MG63 (cell line): ENCODE data around the gene CFAP45. TPM values are rescaled to one million over a fixed set of nuclear protein-coding genes. Genes with fewer than 3 reads are reported as not detected.

Experiments used
- DNase-seq: peaks from one replicate; pipeline ENCODE4 v3.0.0-alpha.2; 2020
- H3K27me3 ChIP-seq: fragments of 250-450 bp; sonication (Bioruptor Pico); 2 replicates; pipeline ENCODE4 v1.5.1; 2020; ENCODE audit warnings: mild to moderate bottlenecking, moderate library complexity
- H3K36me3 ChIP-seq: fragments of 250-450 bp; sonication (Bioruptor Pico); 2 replicates; pipeline ENCODE4 v1.5.1; 2020; ENCODE audit warnings: mild to moderate bottlenecking, moderate library complexity
- H3K4me3 ChIP-seq: fragments of 250-450 bp; sonication (Bioruptor Pico); 2 replicates; pipeline ENCODE4 v1.5.1; 2020; ENCODE audit warnings: mild to moderate bottlenecking, moderate library complexity
- H3K9me3 ChIP-seq: fragments of 250-450 bp; sonication (Bioruptor Pico); 2 replicates; pipeline ENCODE4 v1.5.1; 2020; ENCODE audit warnings: mild to moderate bottlenecking, moderate library complexity
- total RNA-seq: library from RNA; depleted of rRNA; stranded (reverse); fragments of >200 nt; shearing (Covaris generic); gene quantifications from 2 replicates; pipeline ENCODE4 v1.2.3, GENCODE V29; 2014; ENCODE audit warnings: low replicate concordance

Gene CFAP45
- total RNA-seq, 1 experiment from 2014 or later: 0.10 TPM

DNA sequence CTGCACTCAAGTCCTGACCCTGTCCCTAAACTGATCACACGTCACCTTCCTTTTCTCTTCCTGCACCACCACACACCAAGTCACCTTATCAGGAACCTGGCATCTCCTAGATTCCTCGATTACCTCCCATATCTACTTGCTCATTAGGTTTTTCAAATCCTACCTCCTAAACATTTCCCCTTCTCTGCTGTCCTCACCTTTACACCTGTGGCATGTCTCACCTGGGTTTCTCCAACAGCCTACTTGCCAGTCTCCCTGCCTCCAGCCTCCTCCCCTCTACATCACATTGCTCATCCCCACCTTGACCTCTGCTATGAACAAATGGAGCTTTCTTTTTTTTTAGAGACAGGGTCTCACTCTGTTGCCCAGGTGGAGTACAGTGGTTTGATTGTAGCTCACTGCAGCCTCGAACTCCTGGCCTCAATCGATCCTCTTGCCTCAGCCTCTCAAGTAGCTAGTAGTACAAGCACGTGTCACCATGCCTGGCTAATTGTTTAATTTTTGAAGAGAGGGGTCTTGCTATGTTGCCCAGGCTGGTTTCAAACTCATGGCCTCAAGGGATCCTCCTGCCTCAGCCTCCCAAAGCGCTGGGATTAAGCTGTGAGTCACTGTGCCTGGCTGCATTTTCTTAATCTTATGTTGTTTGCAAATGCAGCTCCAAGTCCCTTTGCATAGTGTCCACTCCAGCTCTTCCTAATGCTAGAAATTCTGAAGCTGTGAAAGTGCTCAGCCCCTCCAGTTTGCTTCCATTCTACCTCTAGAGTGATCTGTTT, 39.1 kb upstream of the CFAP45 start:
- H3K27me3 ChIP-seq: no peaks in the 10 kb centered on the region
- DNase-seq: no peak
- H3K4me3 ChIP-seq: no peak overlapping the region
- no peaks in the 10 kb centered on the region for H3K9me3 ChIP-seq
- no peaks in the 10 kb centered on the region for H3K36me3 ChIP-seq

DNA sequence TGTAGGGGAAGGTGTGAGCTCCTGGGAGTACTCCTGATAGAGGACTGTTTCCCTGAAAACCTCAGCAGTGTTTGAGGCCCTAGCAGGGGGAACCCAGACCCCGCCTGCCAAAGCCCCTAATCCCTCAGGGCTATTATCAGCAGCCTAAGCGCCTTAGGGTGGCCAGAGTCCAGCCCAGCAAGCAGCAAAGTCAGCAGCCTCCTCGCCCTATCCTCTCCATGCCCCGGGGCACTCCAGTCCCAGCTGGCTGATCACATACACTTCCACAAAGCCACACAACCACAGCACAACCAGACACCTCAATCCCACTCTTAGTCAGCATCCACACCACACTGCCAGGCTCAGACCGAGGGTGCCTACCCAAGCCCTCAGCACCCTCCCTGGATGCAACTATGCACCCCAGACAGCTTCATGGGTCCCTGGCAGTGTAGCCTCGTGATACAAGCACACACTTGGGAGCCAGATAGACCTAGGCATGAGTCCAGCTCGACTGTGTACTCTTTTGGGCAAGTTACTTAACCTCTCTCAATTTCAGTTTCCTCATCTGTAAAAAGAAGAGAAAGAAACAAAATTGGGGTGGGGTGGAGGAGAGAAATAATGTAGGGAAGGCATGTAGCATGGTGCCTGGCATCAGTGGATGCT, 38.4 kb upstream of the CFAP45 start:
- Histone ChIP-seq H3K9me3 (no peaks in the 10 kb centered on the region), H3K36me3 (no peaks in the 10 kb centered on the region), H3K27me3 (no peaks in the 10 kb centered on the region), H3K4me3 (no peak overlapping the region)
- DNase-seq: peak; percentile 39

DNA sequence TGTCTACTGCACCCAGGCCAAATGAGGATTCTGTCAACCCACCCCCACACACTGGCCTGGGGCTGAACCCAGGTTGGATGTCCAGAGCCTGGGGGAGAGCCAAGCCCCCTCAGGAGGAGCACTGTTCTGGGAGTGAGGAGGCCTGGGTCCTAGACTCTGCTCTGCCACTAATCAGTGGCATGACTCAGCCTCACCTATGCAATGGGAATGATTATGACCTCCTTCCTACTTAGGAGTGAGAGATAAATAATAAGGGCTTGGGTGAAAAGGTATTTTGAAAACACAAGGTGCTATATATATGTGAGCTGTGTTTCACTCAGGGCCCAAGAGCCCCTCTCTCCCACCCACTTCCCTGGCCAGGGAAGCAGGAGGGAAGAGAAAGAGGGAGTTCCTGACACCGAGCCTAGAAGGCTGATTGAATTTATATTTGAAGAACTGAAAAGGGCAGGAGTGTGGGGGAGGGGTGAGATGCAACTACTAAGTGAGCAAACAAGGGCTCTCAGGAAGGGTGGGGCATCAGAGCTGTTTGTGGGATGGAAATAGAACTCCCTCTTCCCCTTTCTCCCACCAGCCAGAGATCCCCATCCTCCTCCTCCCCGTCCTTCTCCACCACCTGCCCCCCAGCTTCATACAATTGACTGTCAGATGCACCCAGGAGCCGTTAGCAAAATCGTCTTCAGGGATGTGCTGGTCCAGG, 37.2 kb upstream of the CFAP45 start:
- no peaks in the 10 kb centered on the region for H3K9me3 ChIP-seq
- H3K4me3 ChIP-seq: no peak overlapping the region
- DNase-seq: no peak
- no peaks in the 10 kb centered on the region for H3K36me3 ChIP-seq
- no peaks in the 10 kb centered on the region for H3K27me3 ChIP-seq

DNA sequence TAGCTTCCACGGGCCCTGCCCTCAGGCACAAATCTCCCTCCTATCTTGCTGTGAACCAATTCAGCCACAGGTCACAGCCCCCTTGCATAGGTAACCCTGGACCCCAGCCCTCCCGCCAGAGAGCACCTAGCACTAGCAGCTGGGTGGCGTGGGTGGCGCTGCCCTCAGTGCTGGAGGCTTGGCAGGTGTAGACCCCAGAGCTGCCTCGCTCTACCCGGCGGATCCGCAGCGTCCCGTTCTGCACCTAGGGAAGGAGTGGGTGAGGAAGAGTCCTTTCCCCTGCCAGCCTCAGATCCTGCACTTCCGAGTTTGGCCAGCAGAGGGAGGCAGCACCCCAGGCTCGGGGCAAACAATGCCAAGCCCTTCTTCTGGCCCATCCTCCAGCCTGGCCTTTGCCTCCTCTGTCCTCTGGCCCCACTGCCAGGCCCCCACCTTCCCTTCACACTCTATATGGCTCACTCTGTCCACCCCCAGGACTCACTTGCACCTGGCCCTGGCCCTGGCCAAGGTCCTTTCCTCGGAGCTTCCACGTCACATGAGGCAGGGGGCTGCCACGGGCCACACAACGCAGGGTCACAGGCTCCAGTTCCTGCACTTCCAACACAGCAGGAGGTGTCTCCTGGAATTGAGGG, 36.4 kb upstream of the CFAP45 start:
- H3K27me3 ChIP-seq: no peaks in the 10 kb centered on the region
- peak; percentile 64 for DNase-seq
- no peaks in the 10 kb centered on the region for H3K9me3 ChIP-seq
- no peaks in the 10 kb centered on the region for H3K36me3 ChIP-seq
- no peak overlapping the region for H3K4me3 ChIP-seq

DNA sequence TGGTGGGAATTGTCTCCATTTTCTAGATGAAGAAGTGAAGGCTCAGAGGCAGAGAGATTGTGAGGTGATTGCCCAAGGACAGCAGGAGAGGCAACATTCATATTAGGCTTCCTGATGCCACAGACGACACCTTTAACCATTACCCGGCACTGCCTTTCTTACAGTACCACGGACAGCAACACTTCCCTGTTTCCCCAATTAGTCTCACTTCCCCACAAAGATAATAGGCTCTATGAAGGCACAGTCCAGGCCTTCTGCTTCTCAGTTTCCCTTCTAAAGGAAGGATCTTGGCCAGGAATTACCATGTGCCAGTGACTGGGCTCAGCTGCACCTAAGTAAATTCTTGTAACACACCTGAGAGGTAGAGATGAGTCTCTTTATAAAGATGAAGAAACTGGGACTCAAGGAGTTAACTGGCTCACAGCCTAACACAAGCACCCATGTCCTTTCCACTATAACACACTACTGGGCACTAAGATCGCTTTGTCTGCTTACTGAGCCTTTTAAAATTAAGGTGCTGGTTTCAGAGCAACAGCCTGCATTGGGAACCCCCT, 35.8 kb upstream of the CFAP45 start:
- no peaks in the 10 kb centered on the region for H3K27me3 ChIP-seq
- no peak for DNase-seq
- no peak overlapping the region for H3K4me3 ChIP-seq
- H3K36me3 ChIP-seq: no peaks in the 10 kb centered on the region
- H3K9me3 ChIP-seq: no peaks in the 10 kb centered on the region

DNA sequence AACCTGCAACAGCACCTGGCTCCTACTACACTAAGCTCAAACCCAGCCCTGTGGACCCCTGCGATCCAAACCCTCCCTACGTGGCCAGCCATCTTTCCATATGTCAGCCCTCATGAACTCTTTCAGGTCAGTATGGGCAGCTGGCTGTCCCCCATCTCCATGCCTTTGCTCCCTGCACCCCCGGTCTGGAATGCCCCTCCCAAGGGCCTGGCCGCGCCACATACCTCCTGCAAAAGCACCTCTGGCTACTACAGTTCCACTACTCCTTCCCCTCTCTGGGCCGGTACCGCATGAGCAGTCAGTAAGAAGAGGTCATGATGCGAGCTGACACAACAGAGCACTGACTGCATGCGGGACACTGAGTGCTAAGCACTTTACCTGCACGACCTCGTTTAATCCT, 35.3 kb upstream of the CFAP45 start:
- Histone ChIP-seq H3K4me3 (no peak overlapping the region), H3K36me3 (no peaks in the 10 kb centered on the region), H3K9me3 (no peaks in the 10 kb centered on the region), H3K27me3 (no peaks in the 10 kb centered on the region)
- DNase-seq: no peak

DNA sequence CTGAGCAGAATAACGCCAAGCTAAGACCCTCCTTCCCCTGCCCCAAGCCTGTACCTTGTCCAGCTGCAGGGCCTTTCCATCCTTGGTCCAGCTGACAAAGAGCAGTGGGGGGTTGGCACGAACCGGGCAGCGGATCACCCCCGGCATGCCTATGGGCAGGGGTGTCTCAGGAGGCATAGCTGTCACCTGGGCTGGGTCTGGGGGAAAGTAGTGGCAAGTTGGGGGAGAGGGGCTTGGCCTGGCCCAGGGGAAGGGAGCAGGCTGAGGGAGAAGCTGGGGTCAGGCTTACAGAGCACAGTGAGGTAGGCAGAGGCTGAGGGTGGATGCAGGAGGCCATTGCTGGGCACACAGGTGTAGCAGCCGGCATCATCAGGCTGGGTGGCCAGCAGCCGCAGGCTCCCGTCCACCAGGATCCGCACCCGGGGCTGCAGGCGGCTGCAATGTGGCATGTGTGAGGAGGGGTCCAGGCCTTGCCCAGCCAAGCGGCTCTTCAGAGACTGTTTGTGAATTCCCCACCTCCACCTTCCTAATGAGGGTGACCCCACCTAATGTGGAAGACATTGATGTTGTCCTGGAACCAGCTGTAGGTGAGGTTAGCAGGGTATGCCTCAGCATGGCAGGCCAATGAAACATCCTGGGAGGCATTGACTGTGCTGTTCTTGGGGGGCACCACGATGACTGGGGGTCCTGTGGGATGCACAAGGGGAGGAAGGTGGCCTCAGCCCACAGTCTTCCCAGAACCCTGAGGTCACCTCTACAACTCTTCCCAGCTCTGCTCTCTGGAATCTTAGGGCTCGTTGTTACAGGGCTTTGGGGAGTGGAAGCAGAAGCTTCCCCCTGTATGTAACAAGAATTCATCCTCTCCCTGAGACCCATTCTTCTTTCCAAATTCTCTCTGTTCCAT, 34.4 kb upstream of the CFAP45 start:
- no peak overlapping the region for H3K4me3 ChIP-seq
- no peaks in the 10 kb centered on the region for H3K36me3 ChIP-seq
- DNase-seq: no peak
- H3K9me3 ChIP-seq: no peaks in the 10 kb centered on the region
- no peaks in the 10 kb centered on the region for H3K27me3 ChIP-seq

DNA sequence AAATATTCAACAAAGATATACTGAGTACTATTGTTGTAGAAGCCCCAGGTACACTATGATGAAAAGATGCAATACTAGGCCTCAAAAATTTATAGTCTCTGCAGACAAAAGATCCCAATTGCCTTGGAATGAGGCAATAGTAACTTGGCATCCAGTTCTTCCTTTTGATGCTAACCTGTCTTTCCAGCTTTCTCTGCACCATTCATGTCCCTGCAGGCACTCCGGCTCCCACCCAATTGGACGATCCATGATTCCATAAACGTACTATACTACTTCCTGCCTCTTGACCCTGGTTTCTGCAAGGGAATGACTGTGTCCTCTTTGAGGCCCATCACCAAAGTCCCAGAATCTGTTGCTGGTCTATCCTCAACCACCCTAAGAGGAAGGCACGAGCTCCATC, 33.4 kb upstream of the CFAP45 start:
- H3K4me3 ChIP-seq: no peak overlapping the region
- no peak for DNase-seq
- H3K27me3 ChIP-seq: no peaks in the 10 kb centered on the region
- H3K9me3 ChIP-seq: no peaks in the 10 kb centered on the region
- H3K36me3 ChIP-seq: no peaks in the 10 kb centered on the region

DNA sequence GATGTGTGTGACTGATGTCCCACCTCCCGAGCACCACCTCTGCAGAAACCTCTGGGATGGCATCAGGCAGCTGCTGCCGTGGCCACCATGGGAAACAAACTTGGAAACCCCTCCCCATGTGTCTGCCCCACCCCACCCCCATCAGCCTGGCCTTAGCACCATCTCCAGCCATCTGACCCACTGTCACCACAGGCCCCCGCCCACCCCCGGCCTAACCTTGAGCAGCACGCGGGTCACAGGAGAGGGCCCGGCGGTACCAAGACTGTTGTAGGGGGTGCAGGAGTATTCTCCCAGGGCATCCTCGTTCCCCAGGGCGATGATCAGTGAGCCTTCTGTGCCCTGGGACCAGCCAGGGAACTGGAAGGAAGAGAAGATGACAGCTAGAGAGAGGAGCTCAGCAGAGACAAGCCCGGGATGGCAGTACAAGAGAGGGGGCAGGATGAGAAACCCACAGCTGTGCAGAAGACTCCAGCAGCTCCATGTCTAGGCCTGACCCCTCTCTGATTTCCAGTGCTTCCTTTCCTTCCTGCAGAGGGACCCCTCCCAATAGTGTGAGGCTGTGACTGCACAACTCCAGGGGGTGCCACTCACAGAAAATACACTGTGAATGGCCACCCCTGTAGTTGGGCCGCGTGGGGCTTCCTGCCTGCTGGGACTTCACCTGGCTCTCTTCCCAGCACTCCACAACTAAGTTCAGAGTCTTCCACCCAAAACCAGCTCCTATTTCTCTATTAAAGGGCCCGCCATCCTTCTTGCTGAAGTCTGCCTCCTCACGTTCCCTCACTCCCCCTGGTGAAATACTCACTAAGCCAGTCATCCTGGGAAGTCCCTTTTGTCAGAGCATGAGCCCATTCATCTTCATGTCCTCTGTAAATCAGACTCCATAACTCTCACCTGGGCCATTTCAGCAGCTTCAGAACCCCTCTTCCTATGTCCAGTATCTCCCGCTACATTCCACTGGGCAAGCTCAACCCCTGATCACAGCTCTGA, 32.6 kb upstream of the CFAP45 start:
- DNase-seq: no peak
- Histone ChIP-seq H3K36me3 (no peaks in the 10 kb centered on the region), H3K4me3 (no peak overlapping the region), H3K9me3 (no peaks in the 10 kb centered on the region), H3K27me3 (no peaks in the 10 kb centered on the region)

DNA sequence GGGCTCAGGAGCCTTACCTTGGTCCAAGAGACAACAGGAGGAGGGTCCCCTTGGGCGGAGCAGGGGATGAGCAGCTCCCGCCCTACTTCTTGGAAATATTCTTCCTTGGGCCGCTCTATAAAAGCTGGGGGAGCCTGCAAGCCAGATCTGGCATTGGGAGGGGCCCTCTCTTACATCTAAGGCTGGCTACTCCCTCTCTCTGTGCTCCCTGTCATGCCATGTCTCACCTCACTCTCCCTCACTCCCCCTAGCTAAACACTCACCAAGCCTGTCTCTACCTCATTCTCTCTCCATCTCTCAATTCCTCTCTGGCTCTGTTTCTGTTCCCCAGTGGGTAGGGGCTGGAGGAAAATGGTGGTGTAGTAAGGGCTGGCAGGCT, 31.8 kb upstream of the CFAP45 start:
- H3K27me3 ChIP-seq: no peaks in the 10 kb centered on the region
- DNase-seq: no peak
- H3K36me3 ChIP-seq: no peaks in the 10 kb centered on the region
- no peaks in the 10 kb centered on the region for H3K9me3 ChIP-seq
- H3K4me3 ChIP-seq: no peak overlapping the region

DNA sequence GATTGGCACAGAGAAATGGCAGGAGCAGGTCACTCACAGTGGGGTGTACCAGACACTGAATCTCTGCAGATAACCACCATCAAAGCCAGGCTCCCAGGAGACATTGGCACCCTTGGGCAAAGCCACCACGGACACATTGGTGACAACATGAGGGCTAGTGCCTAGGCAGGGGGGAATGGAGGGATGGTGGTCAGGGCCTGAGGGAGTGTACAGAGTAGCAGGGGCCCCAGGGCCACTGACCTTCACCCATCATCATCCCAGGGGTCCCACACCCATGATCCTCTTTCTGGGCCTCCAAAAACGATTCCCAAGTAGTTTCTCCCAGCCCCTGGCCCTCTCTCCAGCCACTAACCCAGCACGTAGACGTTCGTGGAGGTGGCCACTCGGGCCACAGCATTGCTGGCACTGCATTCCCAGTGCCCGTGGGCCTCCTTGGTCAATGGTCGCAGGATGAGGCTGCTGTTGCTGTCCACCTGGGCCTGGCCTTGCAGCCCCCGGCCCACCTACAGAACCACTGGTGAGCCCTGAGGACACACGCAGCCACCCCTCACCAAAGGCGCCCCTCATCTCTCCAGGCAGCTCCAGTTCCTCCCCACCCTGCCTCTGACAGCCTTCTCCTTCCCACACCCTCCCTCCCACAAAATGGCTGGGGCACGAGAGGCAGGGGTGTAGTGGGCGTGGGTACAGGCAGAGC, 31.3 kb upstream of the CFAP45 start:
- H3K9me3 ChIP-seq: no peaks in the 10 kb centered on the region
- no peaks in the 10 kb centered on the region for H3K27me3 ChIP-seq
- H3K4me3 ChIP-seq: no peak overlapping the region
- no peak for DNase-seq
- H3K36me3 ChIP-seq: no peaks in the 10 kb centered on the region

DNA sequence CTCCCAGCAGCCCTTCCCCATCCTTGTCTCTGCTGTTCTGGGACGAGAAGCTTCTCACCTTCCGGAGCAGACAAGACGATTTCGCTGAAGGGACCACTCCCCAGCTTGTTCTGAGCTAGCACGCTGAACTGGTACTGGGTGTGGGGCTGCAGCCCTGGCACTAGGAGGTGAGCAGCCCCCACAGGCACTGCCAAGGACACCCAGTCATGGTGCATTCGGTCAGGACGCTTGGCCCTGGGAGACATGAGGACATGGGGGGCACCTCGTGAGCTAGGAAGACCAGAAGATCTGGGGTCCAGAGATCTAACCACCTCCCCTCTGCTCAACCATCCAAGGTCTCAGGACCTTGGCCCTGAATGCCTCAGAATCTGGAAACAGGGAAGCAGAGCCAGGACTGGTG, 30.7 kb upstream of the CFAP45 start:
- Histone ChIP-seq H3K4me3 (no peak overlapping the region), H3K9me3 (no peaks in the 10 kb centered on the region), H3K36me3 (no peaks in the 10 kb centered on the region), H3K27me3 (no peaks in the 10 kb centered on the region)
- DNase-seq: no peak

DNA sequence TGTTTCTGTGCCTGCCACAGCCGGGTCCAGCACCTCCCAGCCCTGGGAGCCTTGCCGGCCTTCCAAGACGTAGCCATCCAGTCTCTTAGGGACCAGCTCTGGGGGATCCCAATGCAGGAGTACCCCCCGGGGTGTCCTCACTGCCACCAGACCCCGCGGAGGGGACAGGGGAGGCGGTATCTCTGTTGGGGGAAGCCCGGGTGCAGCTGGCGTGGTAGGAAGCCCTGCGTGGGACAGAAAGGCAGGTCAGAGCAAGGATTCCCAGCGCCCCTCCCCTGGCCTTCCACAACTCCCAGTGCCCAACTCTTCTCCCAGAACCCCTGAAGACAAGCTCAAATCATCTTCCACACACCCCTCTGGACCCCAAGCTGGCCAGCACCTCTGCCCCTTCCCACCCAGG, 30.3 kb upstream of the CFAP45 start:
- no peaks in the 10 kb centered on the region for H3K9me3 ChIP-seq
- H3K4me3 ChIP-seq: no peak overlapping the region
- no peaks in the 10 kb centered on the region for H3K27me3 ChIP-seq
- no peak for DNase-seq
- H3K36me3 ChIP-seq: no peaks in the 10 kb centered on the region

DNA sequence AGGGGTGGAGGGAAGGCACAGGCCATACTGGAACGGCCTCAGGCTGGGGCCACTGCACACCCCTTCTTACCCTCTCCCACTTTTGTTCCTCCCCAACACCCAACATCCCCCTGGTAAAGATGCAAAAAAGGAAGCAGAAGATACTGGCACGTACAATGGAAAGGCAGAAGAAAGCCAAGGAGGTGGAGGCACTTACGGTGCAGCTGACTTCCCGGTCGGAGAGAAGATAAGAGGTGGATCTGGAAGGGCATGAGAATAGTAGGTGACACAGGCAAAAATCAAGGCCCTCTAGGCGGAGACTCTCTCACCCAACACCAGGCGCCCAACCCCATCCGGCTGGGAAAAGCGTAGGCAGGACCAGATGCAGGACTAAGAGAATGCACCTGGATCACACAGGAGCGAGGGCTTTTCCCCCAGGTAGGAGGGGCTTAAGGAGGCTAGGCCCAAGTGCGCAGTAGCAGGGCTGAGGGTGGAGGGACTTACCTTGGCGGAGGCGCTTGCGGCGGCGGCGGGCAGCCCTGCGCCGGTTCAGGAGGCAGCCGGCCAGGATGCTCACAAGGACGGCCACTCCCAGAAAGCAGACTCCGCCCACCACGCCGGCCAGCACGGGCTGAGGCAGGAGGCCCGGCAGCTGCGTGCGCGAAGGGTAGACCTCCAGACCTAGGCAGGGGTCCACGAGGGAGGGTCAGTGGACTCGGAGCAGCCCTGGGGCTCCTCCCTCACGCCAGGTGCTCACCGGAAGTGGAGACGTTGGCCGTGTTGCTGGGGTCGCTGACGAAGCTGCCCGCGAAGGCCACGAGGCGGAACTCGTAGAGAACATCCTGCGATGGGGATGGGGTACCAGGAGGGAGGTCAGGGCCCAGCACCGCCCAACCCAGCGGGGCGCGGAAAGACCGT, 29.4 kb upstream of the CFAP45 start:
- DNase-seq: no peak
- Histone ChIP-seq H3K9me3 (no peaks in the 10 kb centered on the region), H3K4me3 (no peak overlapping the region), H3K36me3 (peaks cover 6% of the 10 kb centered on the region), H3K27me3 (no peaks in the 10 kb centered on the region)
